Cardiac muscle cell (in vitro differentiated cells and primary cell): ENCODE data around the gene FETUB. TPM values are rescaled to one million over a fixed set of nuclear protein-coding genes. Genes with fewer than 3 reads are reported as not detected.

ENCODE experiments used
- DNase-seq, 2 donors: peaks; one replicate each; pipeline versions ENCODE4 v3.0.0 to v3.0.0-alpha.2; 2010 to 2017; ENCODE audit warnings: low read depth in 1 of 2, low spot score in 1 of 2
- H3K27ac ChIP-seq: fragments of 200-600 bp; sonication (generic); 2 replicates; pipeline ENCODE4 v1.5.1; 2016
- H3K27me3 ChIP-seq: fragments of 200-600 bp; sonication (generic); 2 replicates; pipeline ENCODE4 v1.6.0; 2016; ENCODE audit warnings: control low read depth
- H3K36me3 ChIP-seq: fragments of 200-600 bp; sonication (generic); 2 replicates; pipeline ENCODE4 v1.5.1; 2016; ENCODE audit warnings: control low read depth
- H3K4me1 ChIP-seq: fragments of 200-600 bp; sonication (generic); 2 replicates; pipeline ENCODE4 v1.8.1; 2017; ENCODE audit warnings: low read depth, mild to moderate bottlenecking, mixed run types
- H3K4me3 ChIP-seq: fragments of 200-600 bp; sonication (generic); 2 replicates; pipeline ENCODE4 v1.5.1; 2016; ENCODE audit warnings: mild to moderate bottlenecking
- H3K9me3 ChIP-seq: fragments of 200-600 bp; sonication (generic); 2 replicates; pipeline ENCODE4 v1.5.1; 2017; ENCODE audit warnings: low read depth, mild to moderate bottlenecking, control low read depth
- CTCF ChIP-seq: IDR thresholded peaks from 2 replicates; pipeline ENCODE4 v1.5.1; 2012; ENCODE audit warnings: low read depth, mild to moderate bottlenecking, low read length
- polyA plus RNA-seq: library from polyadenylated mRNA; unstranded; fragments of >200 nt; fragmentation: Nextera tagmentation; extraction: Ambion mirVana; gene quantifications from 2 replicates; pipeline ENCODE4 v1.2.1, GENCODE V29; 2016
- total RNA-seq: library from RNA; depleted of rRNA; stranded (reverse); fragments of >200 nt; gene quantifications from 2 replicates; pipeline ENCODE4 v1.2.3, GENCODE V29; 2016

The FETUB gene
- total and polyA plus RNA-seq, 2 experiments from 2014 or later = not detected

- Histone ChIP-seq H3K4me1 (no peaks in the 10 kb centered on the region), H3K27me3 (no peaks in the 10 kb centered on the region), H3K9me3 (no peaks in the 10 kb centered on the region), H3K36me3 (no peaks in the 10 kb centered on the region), H3K4me3 (no peak overlapping the region), H3K27ac (no peak overlapping the region)
- no peak for TF ChIP-seq CTCF
- no peak for DNase-seq
These were observed 1.8 kb downstream of the FETUB start for GRCh38 chr3:186642014-186642413.

- Histone ChIP-seq H3K9me3 (no peaks in the 10 kb centered on the region), H3K4me1 (no peaks in the 10 kb centered on the region), H3K27me3 (no peaks in the 10 kb centered on the region), H3K27ac (no peak overlapping the region), H3K4me3 (no peak overlapping the region), H3K36me3 (no peaks in the 10 kb centered on the region)
- no peak for DNase-seq
- TF ChIP-seq CTCF = no peak
These were observed 3.3 kb downstream of the FETUB start for GRCh38 chr3:186643493-186643892.

- Histone ChIP-seq H3K27ac (no peak overlapping the region), H3K4me1 (no peaks in the 10 kb centered on the region), H3K27me3 (no peaks in the 10 kb centered on the region), H3K4me3 (no peak overlapping the region), H3K36me3 (no peaks in the 10 kb centered on the region), H3K9me3 (no peaks in the 10 kb centered on the region)
- DNase-seq = no peak
- no peak for TF ChIP-seq CTCF
These were observed 4.5 kb downstream of the FETUB start for GRCh38 chr3:186644683-186645082.

- DNase-seq = no peak
- H3K4me3 ChIP-seq = no peak overlapping the region
- no peaks in the 10 kb centered on the region for H3K4me1 ChIP-seq
- no peak for TF ChIP-seq CTCF
- no peaks in the 10 kb centered on the region for H3K36me3 ChIP-seq
- no peak overlapping the region for H3K27ac ChIP-seq
- no peaks in the 10 kb centered on the region for H3K9me3 ChIP-seq
- no peaks in the 10 kb centered on the region for H3K27me3 ChIP-seq
These were observed 5.9 kb downstream of the FETUB start for GRCh38 chr3:186646106-186646505.

- no peak overlapping the region for H3K4me3 ChIP-seq
- TF ChIP-seq CTCF = no peak
- no peak overlapping the region for H3K27ac ChIP-seq
- no peaks in the 10 kb centered on the region for H3K4me1 ChIP-seq
- H3K27me3 ChIP-seq = no peaks in the 10 kb centered on the region
- no peaks in the 10 kb centered on the region for H3K9me3 ChIP-seq
- no peak for DNase-seq
- H3K36me3 ChIP-seq = no peaks in the 10 kb centered on the region
These were observed 6.6 kb downstream of the FETUB start for GRCh38 chr3:186646841-186647240.

GRCh38 chr3:186648851-186649250 lies 8.7 kb downstream of the FETUB start:
- no peak for TF ChIP-seq CTCF
- Histone ChIP-seq H3K9me3 (no peaks in the 10 kb centered on the region), H3K4me3 (no peak overlapping the region), H3K27me3 (no peaks in the 10 kb centered on the region), H3K27ac (no peak overlapping the region), H3K36me3 (no peaks in the 10 kb centered on the region), H3K4me1 (no peaks in the 10 kb centered on the region)
- DNase-seq = no peak
